Mammary epithelial cell (primary cell): ENCODE results near the gene CDC42EP2.

Source experiments
- CTCF ChIP-seq, 2 donors: IDR thresholded peaks in 1 of 2; conservative IDR thresholded peaks in 1 of 2; 2 replicates each; pipeline ENCODE4 v1.5.1; 2011 to 2012; ENCODE audit warnings: inconsistent platforms in 2 of 2, low read length in 2 of 2, mild to moderate bottlenecking in 2 of 2, control low read depth in 1 of 2, low read depth in 1 of 2; ENCODE audit not compliant: insufficient read depth in 1 of 2; ENCODE audit errors: extremely low read depth in 1 of 2
- EZH2 ChIP-seq: IDR thresholded peaks from 2 replicates; pipeline ENCODE4 v1.6.1; 2012; ENCODE audit warnings: low read length, inconsistent platforms, borderline replicate concordance

- no peak for TF ChIP-seq CTCF (conservative IDR thresholded peaks at IDR 0.05 in 1 of 2, IDR thresholded peaks at IDR 0.05 in 1 of 2; ENCODE audit: extremely low read depth in 1 of 2, insufficient read depth in 1 of 2, low read depth in 1 of 2, low read length in 2 of 2)
- TF ChIP-seq EZH2 = no peak
Observed at GRCh38 chr11:65334696-65335295, 20.1 kb downstream of the CDC42EP2 start.
